IPS DF 6.9 (cell line): ENCODE data around the gene SLC17A7.
A peak's percentile ranks its signal among the peaks of the same experiment; 100 is the strongest.

ENCODE experiments used
- DNase-seq: peaks from one replicate; pipeline ENCODE4 v3.0.0-alpha.2; 2013; ENCODE audit warnings: low read depth, low spot score
- H3K27ac ChIP-seq: one replicate; pipeline ENCODE4 v1.5.1; 2013; ENCODE audit warnings: low read length, control low read depth
- H3K27me3 ChIP-seq: 2 replicates; pipeline ENCODE4 v1.6.1; 2013; ENCODE audit warnings: mild to moderate bottlenecking, low read length; ENCODE audit not compliant: control insufficient read depth, insufficient read depth
- H3K36me3 ChIP-seq: 2 replicates; pipeline ENCODE4 v1.6.1; 2013; ENCODE audit warnings: low read length; ENCODE audit not compliant: control insufficient read depth, insufficient read depth
- H3K4me1 ChIP-seq: 2 replicates; pipeline ENCODE4 v1.6.1; 2013; ENCODE audit warnings: low read length; ENCODE audit not compliant: control insufficient read depth, insufficient read depth
- H3K4me3 ChIP-seq: 2 replicates; pipeline ENCODE4 v1.5.1; 2013; ENCODE audit warnings: mild to moderate bottlenecking, low read length
- H3K9me3 ChIP-seq: 2 replicates; pipeline ENCODE4 v1.6.1; 2013; ENCODE audit warnings: low read length, inconsistent platforms; ENCODE audit not compliant: control insufficient read depth, insufficient read depth
- WGBS: extraction: QIAGEN DNeasy Blood & Tissue Kit; methylation state at CpG from one replicate; pipeline ENCODE4 v1.1.7; 2013; ENCODE audit warnings: mixed read lengths, missing lambda C conversion rate; ENCODE audit not compliant: insufficient read length, insufficient coverage; 5-methylcytosine and 5-hydroxymethylcytosine counted together

Gene SLC17A7

GRCh38 chr19:49441210-49441959 is at the start of gene SLC17A7:
Gene SLC17A7, minus strand, starts transcription at chr19:49441527. Its CDS starts 148 bp downstream, at chr19:49441379.
- no CpG with 5 or more reads among the region's 56 CpGs for WGBS
- no peaks in the 10 kb centered on the region for H3K9me3 ChIP-seq
- H3K4me1 ChIP-seq, result peaks cover 3% of the 10 kb centered on the region; the same call in 1 of the 2 replicates
- H3K27me3 ChIP-seq, result peaks cover 22% of the 10 kb centered on the region; the same call in 1 of the 2 replicates
- no peak for DNase-seq
- no peak within 1 kb of the TSS for H3K27ac ChIP-seq
- H3K36me3 ChIP-seq, result no peaks in the 10 kb centered on the region
- H3K4me3 ChIP-seq, result peak within 1 kb of the TSS; percentile 23; the same call in 1 of the 2 replicates

- Histone ChIP-seq H3K27ac (no peak overlapping the region), H3K36me3 (peaks cover 38% of the 10 kb centered on the region), H3K4me3 (no peak overlapping the region), H3K4me1 (no peaks in the 10 kb centered on the region), H3K27me3 (no peaks in the 10 kb centered on the region), H3K9me3 (no peaks in the 10 kb centered on the region)
- WGBS, result no CpG with 5 or more reads among the region's 27 CpGs
- no peak for DNase-seq
Measured at GRCh38 chr19:49490287-49491029, 49.1 kb upstream of the SLC17A7 start.

GRCh38 chr19:49489601-49490167 is 48.4 kb upstream of the SLC17A7 start:
- WGBS, result no CpG with 5 or more reads among the region's 15 CpGs
- no peak overlapping the region; the same call in 1 of the 2 replicates for H3K4me3 ChIP-seq
- no peaks in the 10 kb centered on the region for H3K27me3 ChIP-seq
- peak overlapping the region; percentile 28 for H3K27ac ChIP-seq
- H3K9me3 ChIP-seq, result no peaks in the 10 kb centered on the region
- H3K36me3 ChIP-seq, result peaks cover 38% of the 10 kb centered on the region
- DNase-seq, result no peak
- no peaks in the 10 kb centered on the region for H3K4me1 ChIP-seq

- Histone ChIP-seq H3K27ac (peak overlapping the region; percentile 1), H3K36me3 (peaks cover 38% of the 10 kb centered on the region), H3K4me1 (no peaks in the 10 kb centered on the region), H3K9me3 (no peaks in the 10 kb centered on the region), H3K4me3 (peak overlapping the region; percentile 99), H3K27me3 (no peaks in the 10 kb centered on the region)
- WGBS, result no CpG with 5 or more reads among the region's 15 CpGs
- DNase-seq, result no peak
Measured at GRCh38 chr19:49488863-49489537, 47.7 kb upstream of the SLC17A7 start.

- Histone ChIP-seq H3K27ac (no peak overlapping the region), H3K4me1 (no peaks in the 10 kb centered on the region), H3K4me3 (peak overlapping the region; percentile 99), H3K9me3 (no peaks in the 10 kb centered on the region), H3K27me3 (no peaks in the 10 kb centered on the region), H3K36me3 (peaks cover 38% of the 10 kb centered on the region)
- no peak for DNase-seq
- WGBS, result no CpG with 5 or more reads among the region's 26 CpGs
Measured at GRCh38 chr19:49488046-49488862, 46.9 kb upstream of the SLC17A7 start.

GRCh38 chr19:49487277-49488045 is 46.1 kb upstream of the SLC17A7 start, which contains the start of gene RPL13A:
Gene RPL13A, plus strand, starts transcription at chr19:49487608. Its CDS starts 22 bp downstream, at chr19:49487630.
- DNase-seq, result peak; percentile 100
- Histone ChIP-seq H3K9me3 (no peaks in the 10 kb centered on the region), H3K27me3 (no peaks in the 10 kb centered on the region), H3K4me3 (peak within 1 kb of the TSS; percentile 99), H3K36me3 (peaks cover 35% of the 10 kb centered on the region), H3K27ac (no peak within 1 kb of the TSS), H3K4me1 (no peaks in the 10 kb centered on the region)
- WGBS, result no CpG with 5 or more reads among the region's 57 CpGs

GRCh38 chr19:49486710-49487276 is 45.5 kb upstream of the SLC17A7 start:
- Histone ChIP-seq H3K27ac (no peak overlapping the region), H3K4me1 (no peaks in the 10 kb centered on the region), H3K36me3 (peaks cover 29% of the 10 kb centered on the region), H3K4me3 (no peak overlapping the region), H3K9me3 (no peaks in the 10 kb centered on the region), H3K27me3 (no peaks in the 10 kb centered on the region)
- DNase-seq, result no peak
- no CpG with 5 or more reads among the region's 23 CpGs for whole genome bisulfite sequencing

GRCh38 chr19:49486232-49486631 is 44.9 kb upstream of the SLC17A7 start:
- WGBS, result no CpG with 5 or more reads among the region's 7 CpGs
- H3K9me3 ChIP-seq, result no peaks in the 10 kb centered on the region
- no peak overlapping the region for H3K27ac ChIP-seq
- no peak for DNase-seq
- no peak overlapping the region for H3K4me3 ChIP-seq
- no peaks in the 10 kb centered on the region for H3K27me3 ChIP-seq
- H3K4me1 ChIP-seq, result no peaks in the 10 kb centered on the region
- peaks cover 24% of the 10 kb centered on the region for H3K36me3 ChIP-seq
